ENCODE data around the gene STARD3.
"Not testable (repeated sequence)": the region's sequence is repeated elsewhere in the genome, so short reads cannot be mapped to it uniquely, and the experiment has no call there.

STARD3 gene

GRCh38 chr17:39709319-39709997, 72.5 kb downstream of the STARD3 start:
- no peak overlapping the region for H3K27ac ChIP-seq (replicated peaks; ENCODE audit: low read length)
- H3K36me3 ChIP-seq (replicated peaks in 1 of 2; ENCODE audit: control insufficient read depth in 2 of 2, insufficient read depth in 2 of 2, low read length in 2 of 2) = peaks cover 52 to 77% of the 10 kb centered on the region in 2 donors
- no peak overlapping the region for H2BK12ac ChIP-seq (ENCODE audit: low read length)
- no peak overlapping the region for H4K8ac ChIP-seq (ENCODE audit: low read depth, low read length)
- H3K9ac ChIP-seq (ENCODE audit: low read depth, low read length, poor library complexity) = peak overlapping the region; percentile 17
- no peaks in the 10 kb centered on the region for H3K27me3 ChIP-seq (ENCODE audit: control insufficient read depth in 3 of 3, insufficient read depth in 3 of 3, low read depth in 1 of 3, low read length in 3 of 3)
- no peak overlapping the region for H2AFZ ChIP-seq (ENCODE audit: low read length)
- peaks cover 17% of the 10 kb centered on the region for H3K79me1 ChIP-seq (ENCODE audit: low read depth, low read length)
- H3K23ac ChIP-seq (ENCODE audit: low read depth, low read length, poor library complexity) = peak overlapping the region; percentile 36
- no peak overlapping the region for H2BK5ac ChIP-seq (ENCODE audit: low read length)
- H3K4me2 ChIP-seq (ENCODE audit: insufficient read depth, low read length, poor library complexity, severe bottlenecking) = no peak overlapping the region
- no peak overlapping the region for H3K14ac ChIP-seq (ENCODE audit: low read length)
- no peak overlapping the region for H3K18ac ChIP-seq (ENCODE audit: low read length)
- DNase-seq (ENCODE audit: low spot score) = no peak
- no peaks in the 10 kb centered on the region for H3K9me3 ChIP-seq (replicated peaks in 1 of 2; ENCODE audit: control insufficient read depth in 2 of 2, insufficient read depth in 1 of 2, low read depth in 1 of 2, low read length in 2 of 2)
- no peak overlapping the region for H3K4me3 ChIP-seq (ENCODE audit: low read length in 2 of 2)
- peaks cover 0 to 12% of the 10 kb centered on the region in 2 donors for H3K4me1 ChIP-seq (ENCODE audit: control insufficient read depth in 2 of 2, insufficient read depth in 1 of 2, low read depth in 1 of 2, low read length in 2 of 2)
- H2BK15ac ChIP-seq (ENCODE audit: low read length) = no peak overlapping the region
- no peak overlapping the region for H3K4ac ChIP-seq (ENCODE audit: low read length)
- peak overlapping the region; percentile 32 for H4K91ac ChIP-seq (ENCODE audit: low read depth, low read length, poor library complexity)
- no peak overlapping the region for H2AK5ac ChIP-seq (ENCODE audit: low read depth, low read length)
- no CpG with 5 or more reads among the region's 14 CpGs for WGBS, 2 donors (ENCODE audit: extremely low coverage in 2 of 2, insufficient read length in 2 of 2, insufficient replicate concordance in 1 of 2)
- H2BK120ac ChIP-seq (ENCODE audit: low read depth, low read length) = no peak overlapping the region

DNA sequence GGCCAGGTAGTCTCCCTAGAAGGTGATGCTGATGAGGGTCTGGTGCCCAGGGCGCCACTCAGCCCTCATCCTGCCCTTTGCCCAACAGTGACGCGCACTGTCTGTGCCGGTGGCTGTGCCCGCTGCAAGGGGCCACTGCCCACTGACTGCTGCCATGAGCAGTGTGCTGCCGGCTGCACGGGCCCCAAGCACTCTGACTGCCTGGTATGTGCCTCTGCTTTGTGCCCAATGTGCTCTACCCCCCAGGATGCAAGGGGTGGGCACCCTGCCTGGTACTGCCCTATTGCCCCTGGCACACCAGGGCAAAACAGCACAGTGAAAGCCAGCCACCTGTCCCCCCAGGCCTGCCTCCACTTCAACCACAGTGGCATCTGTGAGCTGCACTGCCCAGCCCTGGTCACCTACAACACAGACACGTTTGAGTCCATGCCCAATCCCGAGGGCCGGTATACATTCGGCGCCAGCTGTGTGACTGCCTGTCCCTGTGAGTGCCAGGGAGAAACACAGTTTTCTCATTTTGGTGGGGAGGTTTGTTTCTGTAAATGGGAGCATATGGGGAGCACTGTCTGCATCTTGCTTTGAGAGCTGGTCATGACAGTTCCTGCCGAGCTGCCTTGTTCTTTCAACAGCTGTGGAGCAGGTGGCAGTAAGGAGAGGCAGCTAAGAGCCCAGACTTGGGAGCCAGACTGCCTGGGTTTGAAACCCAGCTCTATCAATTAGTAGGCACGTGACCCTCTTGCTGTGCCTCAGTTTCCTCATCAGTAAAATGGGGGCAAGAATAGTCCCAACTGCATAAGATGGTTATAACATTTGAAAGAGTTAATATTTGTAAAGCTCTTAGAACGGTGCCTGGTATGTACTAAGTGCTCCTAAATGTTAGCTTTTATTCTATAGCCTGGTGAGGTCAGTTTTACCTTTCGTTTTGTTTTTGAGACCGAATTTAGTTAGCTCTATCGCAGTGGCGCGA, 73.3 kb downstream of the STARD3 start:
- Histone ChIP-seq H3K14ac (ENCODE audit: low read length) (no peak overlapping the region), H3K4me1 (ENCODE audit: control insufficient read depth in 2 of 2, insufficient read depth in 1 of 2, low read depth in 1 of 2, low read length in 2 of 2) (peaks cover 0 to 4% of the 10 kb centered on the region in 2 donors), H2BK5ac (ENCODE audit: low read length) (no peak overlapping the region), H3K27me3 (ENCODE audit: control insufficient read depth in 3 of 3, insufficient read depth in 3 of 3, low read depth in 1 of 3, low read length in 3 of 3) (no peaks in the 10 kb centered on the region), H3K4me2 (ENCODE audit: insufficient read depth, low read length, poor library complexity, severe bottlenecking) (no peak overlapping the region), H3K23ac (ENCODE audit: low read depth, low read length, poor library complexity) (peak overlapping the region; percentile 36), H3K9me3 (replicated peaks in 1 of 2; ENCODE audit: control insufficient read depth in 2 of 2, insufficient read depth in 1 of 2, low read depth in 1 of 2, low read length in 2 of 2) (no peaks in the 10 kb centered on the region), H3K18ac (ENCODE audit: low read length) (no peak overlapping the region), H3K9ac (ENCODE audit: low read depth, low read length, poor library complexity) (peak overlapping the region; percentile 17), H3K4ac (ENCODE audit: low read length) (no peak overlapping the region), H4K91ac (ENCODE audit: low read depth, low read length, poor library complexity) (no peak overlapping the region), H3K4me3 (ENCODE audit: low read length in 2 of 2) (peak overlapping the region in 1 of 2 donors; percentile 64), H2AK5ac (ENCODE audit: low read depth, low read length) (no peak overlapping the region), H4K8ac (ENCODE audit: low read depth, low read length) (no peak overlapping the region), H3K36me3 (replicated peaks in 1 of 2; ENCODE audit: control insufficient read depth in 2 of 2, insufficient read depth in 2 of 2, low read length in 2 of 2) (peaks cover 54 to 78% of the 10 kb centered on the region in 2 donors), H2BK120ac (ENCODE audit: low read depth, low read length) (no peak overlapping the region), H2BK15ac (ENCODE audit: low read length) (no peak overlapping the region), H3K79me1 (ENCODE audit: low read depth, low read length) (peaks cover 17% of the 10 kb centered on the region), H2AFZ (ENCODE audit: low read length) (no peak overlapping the region), H3K27ac (replicated peaks; ENCODE audit: low read length) (no peak overlapping the region), H2BK12ac (ENCODE audit: low read length) (no peak overlapping the region)
- no peak for DNase-seq (ENCODE audit: low spot score)
- WGBS, 2 donors (ENCODE audit: extremely low coverage in 2 of 2, insufficient read length in 2 of 2, insufficient replicate concordance in 1 of 2) = no CpG with 5 or more reads among the region's 20 CpGs

GRCh38 chr17:39711071-39711470, 74.1 kb downstream of the STARD3 start:
- not testable (repeated sequence) for H2BK12ac ChIP-seq (ENCODE audit: low read length)
- peaks cover 62 to 86% of the 10 kb centered on the region in 2 donors for H3K36me3 ChIP-seq (replicated peaks in 1 of 2; ENCODE audit: control insufficient read depth in 2 of 2, insufficient read depth in 2 of 2, low read length in 2 of 2)

GRCh38 chr17:39711851-39712250, 74.9 kb downstream of the STARD3 start:
- Histone ChIP-seq H2BK15ac (ENCODE audit: low read length) (no peak overlapping the region), H4K8ac (ENCODE audit: low read depth, low read length) (no peak overlapping the region), H3K4me2 (ENCODE audit: insufficient read depth, low read length, poor library complexity, severe bottlenecking) (no peak overlapping the region), H3K27ac (replicated peaks; ENCODE audit: low read length) (no peak overlapping the region), H2AFZ (ENCODE audit: low read length) (no peak overlapping the region), H3K27me3 (ENCODE audit: control insufficient read depth in 3 of 3, insufficient read depth in 3 of 3, low read depth in 1 of 3, low read length in 3 of 3) (no peaks in the 10 kb centered on the region), H3K23ac (ENCODE audit: low read depth, low read length, poor library complexity) (peak overlapping the region; percentile 39), H3K9me3 (replicated peaks in 1 of 2; ENCODE audit: control insufficient read depth in 2 of 2, insufficient read depth in 1 of 2, low read depth in 1 of 2, low read length in 2 of 2) (no peaks in the 10 kb centered on the region), H3K36me3 (replicated peaks in 1 of 2; ENCODE audit: control insufficient read depth in 2 of 2, insufficient read depth in 2 of 2, low read length in 2 of 2) (peaks cover 66 to 88% of the 10 kb centered on the region in 2 donors), H2BK5ac (ENCODE audit: low read length) (no peak overlapping the region), H3K9ac (ENCODE audit: low read depth, low read length, poor library complexity) (no peak overlapping the region), H3K4ac (ENCODE audit: low read length) (no peak overlapping the region), H2BK120ac (ENCODE audit: low read depth, low read length) (no peak overlapping the region), H3K4me3 (ENCODE audit: low read length in 2 of 2) (no peak overlapping the region), H2AK5ac (ENCODE audit: low read depth, low read length) (no peak overlapping the region), H3K4me1 (ENCODE audit: control insufficient read depth in 2 of 2, insufficient read depth in 1 of 2, low read depth in 1 of 2, low read length in 2 of 2) (no peaks in the 10 kb centered on the region), H2BK12ac (ENCODE audit: low read length) (no peak overlapping the region), H3K18ac (ENCODE audit: low read length) (no peak overlapping the region), H3K79me1 (ENCODE audit: low read depth, low read length) (peaks cover 10% of the 10 kb centered on the region), H3K14ac (ENCODE audit: low read length) (no peak overlapping the region), H4K91ac (ENCODE audit: low read depth, low read length, poor library complexity) (no peak overlapping the region)
- WGBS, 2 donors (ENCODE audit: extremely low coverage in 2 of 2, insufficient read length in 2 of 2, insufficient replicate concordance in 1 of 2) = no CpG with 5 or more reads among the region's 10 CpGs
- no peak for DNase-seq (ENCODE audit: low spot score)

More at GRCh38 chr17:39711071-39711470, 74.1 kb downstream of the STARD3 start:
- not testable (repeated sequence) for H3K4me3 ChIP-seq (ENCODE audit: low read length in 2 of 2); H3K4ac ChIP-seq (ENCODE audit: low read length); H3K9me3 ChIP-seq (replicated peaks in 1 of 2; ENCODE audit: control insufficient read depth in 2 of 2, insufficient read depth in 1 of 2, low read depth in 1 of 2, low read length in 2 of 2); H3K9ac ChIP-seq (ENCODE audit: low read depth, low read length, poor library complexity); H4K91ac ChIP-seq (ENCODE audit: low read depth, low read length, poor library complexity); H3K4me2 ChIP-seq (ENCODE audit: insufficient read depth, low read length, poor library complexity, severe bottlenecking); DNase-seq (ENCODE audit: low spot score); H4K8ac ChIP-seq (ENCODE audit: low read depth, low read length); H2AK5ac ChIP-seq (ENCODE audit: low read depth, low read length); H3K14ac ChIP-seq (ENCODE audit: low read length); H3K27ac ChIP-seq (replicated peaks; ENCODE audit: low read length); H3K27me3 ChIP-seq (ENCODE audit: control insufficient read depth in 3 of 3, insufficient read depth in 3 of 3, low read depth in 1 of 3, low read length in 3 of 3); H3K18ac ChIP-seq (ENCODE audit: low read length); H2AFZ ChIP-seq (ENCODE audit: low read length); H2BK5ac ChIP-seq (ENCODE audit: low read length); H2BK120ac ChIP-seq (ENCODE audit: low read depth, low read length); H3K4me1 ChIP-seq (ENCODE audit: control insufficient read depth in 2 of 2, insufficient read depth in 1 of 2, low read depth in 1 of 2, low read length in 2 of 2); H2BK15ac ChIP-seq (ENCODE audit: low read length); H3K23ac ChIP-seq (ENCODE audit: low read depth, low read length, poor library complexity)
- no CpG with 5 or more reads among the region's 11 CpGs for WGBS, 2 donors (ENCODE audit: extremely low coverage in 2 of 2, insufficient read length in 2 of 2, insufficient replicate concordance in 1 of 2)
- H3K79me1 ChIP-seq (ENCODE audit: low read depth, low read length) = peaks cover 15% of the 10 kb centered on the region

Data from neuronal stem cell (in vitro differentiated cells).